ENCODE data around the gene XRCC1. TPM values are rescaled to one million over a fixed set of nuclear protein-coding genes. Genes with fewer than 3 reads are reported as not detected.

XRCC1 gene
- total RNA-seq, 2 experiments from 2014 or later = 25.1 to 26.2 TPM

- ChIA-PET CTCF (no interaction called here), POLR2A (interaction anchor here (0.8 to 1.7 kb wide), 2 partner anchors 48 to 157 kb away, joined by 6 to 8 read pairs; no protein-coding TSS in a partner anchor)
- Mint-ChIP-seq H3K27ac (peak overlapping the region; percentile 98), H3K36me3 (ENCODE audit: low read depth) (peaks cover 8% of the 10 kb centered on the region), H3K27me3 (no peaks in the 10 kb centered on the region), H3K4me1 (ENCODE audit: low read depth) (peaks cover 59% of the 10 kb centered on the region), H3K4me3 (peak overlapping the region; percentile 98), H3K9me3 (no peaks in the 10 kb centered on the region)
- peak overlapping the region; percentile 100 for H3K4me3 ChIP-seq (ENCODE audit: low read length)
- no peaks in the 10 kb centered on the region for H3K27me3 ChIP-seq (ENCODE audit: control insufficient read depth in 1 of 2, insufficient read depth in 2 of 2, low read length in 2 of 2)
- H3K27ac ChIP-seq (ENCODE audit: low read depth in 1 of 2, low read length in 2 of 2) = peak overlapping the region; percentile 91 to 92
- H3K9me3 ChIP-seq (ENCODE audit: control insufficient read depth in 1 of 2, insufficient read depth in 1 of 2, low read length in 2 of 2) = no peaks in the 10 kb centered on the region
- no peaks in the 10 kb centered on the region for H3K36me3 ChIP-seq (ENCODE audit: insufficient read depth, low read length)
- no peak for TF ChIP-seq CTCF (IDR thresholded peaks at IDR 0.05)
- intact Hi-C loops (cut with DNase I, micrococcal nuclease) = no loop called here
- ATAC-seq (ENCODE audit: poor library complexity) (no peak), DNase-seq (peak in 12 of 14 experiments; percentile 71 to 91 (median 82))
- peaks cover 34% of the 10 kb centered on the region for H3K4me1 ChIP-seq (ENCODE audit: insufficient read depth, low read length)
Observed at GRCh38 chr19:43620061-43621001, 45.0 kb upstream of the XRCC1 start.

DNA sequence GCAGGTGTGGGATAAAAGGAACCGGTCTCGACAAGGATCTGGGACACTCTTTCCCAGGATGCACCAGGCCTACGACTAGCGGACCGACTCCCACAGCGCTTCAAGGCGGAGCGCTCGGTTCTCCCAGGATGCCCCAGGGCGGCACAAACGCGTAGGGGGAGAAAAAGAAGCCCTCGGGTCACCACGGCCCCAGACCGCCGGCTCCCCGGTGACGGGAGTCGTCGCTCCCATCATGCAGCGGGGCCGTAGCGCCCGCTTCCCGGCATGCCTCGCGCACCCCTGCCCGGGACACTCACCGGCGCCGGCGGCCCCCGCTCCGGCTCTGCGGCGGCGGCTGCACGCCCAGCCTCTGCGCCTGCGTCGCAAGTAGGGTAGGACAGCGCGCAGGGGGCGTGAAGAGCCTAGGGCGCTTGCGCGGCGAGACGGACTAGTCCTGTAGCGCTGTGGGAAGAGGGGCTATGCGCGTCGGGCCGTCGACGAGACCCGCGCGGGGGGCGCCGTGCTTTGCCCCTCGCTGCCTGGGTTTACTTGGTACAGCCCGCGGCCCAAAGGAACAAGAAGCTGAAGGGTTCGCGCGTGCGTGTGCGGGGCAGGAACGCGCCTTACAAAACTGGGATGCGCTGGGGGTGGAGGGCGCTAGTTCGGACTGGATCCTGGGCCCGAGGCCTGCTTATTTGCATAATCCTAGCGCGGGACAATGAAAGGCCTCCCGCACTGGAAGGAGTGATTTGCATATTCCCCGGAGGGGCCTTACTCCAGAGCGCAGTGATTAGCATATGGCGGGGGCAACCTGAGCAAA lies 44.1 kb upstream of the XRCC1 start, which contains the start of gene ZNF428:
TSS of gene ZNF428 (minus strand) at position 368 of the 799 bp plus-strand sequence. CDS start 5,325 bp downstream, outside the sequence.
- Histone ChIP-seq H3K9me3 (ENCODE audit: control insufficient read depth in 1 of 2, insufficient read depth in 1 of 2, low read length in 2 of 2) (no peaks in the 10 kb centered on the region), H3K4me1 (ENCODE audit: insufficient read depth, low read length) (peaks cover 26% of the 10 kb centered on the region), H3K36me3 (ENCODE audit: insufficient read depth, low read length) (peaks cover 2% of the 10 kb centered on the region), H3K27me3 (ENCODE audit: control insufficient read depth in 1 of 2, insufficient read depth in 2 of 2, low read length in 2 of 2) (no peaks in the 10 kb centered on the region), H3K27ac (ENCODE audit: low read depth in 1 of 2, low read length in 2 of 2) (peak within 1 kb of the TSS; percentile 91 to 92), H3K4me3 (ENCODE audit: low read length) (peak within 1 kb of the TSS; percentile 100)
- ChIA-PET POLR2A (interaction anchor here (0.8 to 1.7 kb wide), 2 partner anchors 49 to 156 kb away, joined by 6 to 8 read pairs; no protein-coding TSS in a partner anchor), CTCF (no interaction called here)
- ATAC-seq (ENCODE audit: poor library complexity) (peak; percentile 84), DNase-seq (peak; percentile 69 to 95 (median 82))
- intact Hi-C loops (cut with DNase I, micrococcal nuclease) = loop anchor here (1.0 to 10.0 kb wide), 4 partner anchors 23 to 45 kb away; partner anchors contain the start of genes IRGQ (in 2 of the 2), ZNF576 (in 2 of the 2), PINLYP (in 1 of the 2) and XRCC1 (in 1 of the 2)
- H3K27ac Mint-ChIP-seq = peak within 1 kb of the TSS; percentile 98
- H3K4me3 Mint-ChIP-seq = peak within 1 kb of the TSS; percentile 98
- H3K36me3 Mint-ChIP-seq (ENCODE audit: low read depth) = peaks cover 12% of the 10 kb centered on the region
- no peaks in the 10 kb centered on the region for H3K9me3 Mint-ChIP-seq
- no peak for TF ChIP-seq CTCF (IDR thresholded peaks at IDR 0.05)
- no peaks in the 10 kb centered on the region for H3K27me3 Mint-ChIP-seq
- H3K4me1 Mint-ChIP-seq (ENCODE audit: low read depth) = peaks cover 55% of the 10 kb centered on the region

DNA sequence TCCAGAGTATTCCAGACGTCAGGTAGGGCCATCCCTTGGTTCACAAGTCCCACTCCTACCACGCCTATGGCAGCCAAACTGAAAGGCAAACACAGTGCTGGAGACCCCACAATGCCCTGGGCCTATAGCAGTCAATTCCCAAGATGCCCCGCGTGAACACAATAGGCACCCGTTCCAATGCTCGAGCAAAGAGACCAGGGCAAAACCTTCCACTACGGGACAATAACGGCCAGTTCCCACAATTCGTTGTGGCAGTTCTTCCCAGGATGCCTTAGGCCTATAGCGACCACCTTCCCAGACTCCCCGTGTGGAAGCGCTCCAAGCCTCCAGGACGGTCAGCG lies 43.6 kb upstream of the XRCC1 start:
- Histone ChIP-seq H3K27me3 (ENCODE audit: control insufficient read depth in 1 of 2, insufficient read depth in 2 of 2, low read length in 2 of 2) (no peaks in the 10 kb centered on the region), H3K4me1 (ENCODE audit: insufficient read depth, low read length) (peaks cover 25% of the 10 kb centered on the region), H3K4me3 (ENCODE audit: low read length) (peak overlapping the region; percentile 100), H3K36me3 (ENCODE audit: insufficient read depth, low read length) (peaks cover 6% of the 10 kb centered on the region), H3K9me3 (ENCODE audit: control insufficient read depth in 1 of 2, insufficient read depth in 1 of 2, low read length in 2 of 2) (no peaks in the 10 kb centered on the region), H3K27ac (ENCODE audit: low read depth in 1 of 2, low read length in 2 of 2) (peak overlapping the region; percentile 91 to 92)
- DNase-seq = peak in 7 of 14 experiments; percentile 6 to 62 (median 26)
- Mint-ChIP-seq H3K27me3 (no peaks in the 10 kb centered on the region), H3K4me1 (ENCODE audit: low read depth) (peaks cover 54% of the 10 kb centered on the region), H3K36me3 (ENCODE audit: low read depth) (peaks cover 17% of the 10 kb centered on the region), H3K9me3 (no peaks in the 10 kb centered on the region), H3K4me3 (peak overlapping the region; percentile 98), H3K27ac (peak overlapping the region; percentile 98)
- peak; percentile 6 for ATAC-seq (ENCODE audit: poor library complexity)
- intact Hi-C loops (cut with DNase I, micrococcal nuclease) = loop anchor here (1.0 to 10.0 kb wide), 4 partner anchors 22 to 46 kb away; partner anchors contain the start of genes IRGQ (in 2 of the 2), ZNF576 (in 2 of the 2), PINLYP (in 1 of the 2) and XRCC1 (in 1 of the 2)
- CTCF ChIA-PET = interaction anchor here (2.9 kb wide), 1 partner anchor 23 kb away, joined by 12 read pairs; the partner anchor contains the start of genes IRGQ and ZNF576
- TF ChIP-seq CTCF (IDR thresholded peaks at IDR 0.05) = no peak
- POLR2A ChIA-PET = no interaction called here

Data from CD4-positive, alpha-beta T cell (primary cell).